Globus pallidus (tissue), 1 donor: ENCODE data around the gene HVCN1.
"Not testable (repeated sequence)": the region's sequence is repeated elsewhere in the genome, so short reads cannot be mapped to it uniquely, and the experiment has no call there.

Experiments used
- DNase-seq: peaks from one replicate; pipeline ENCODE4 v3.0.0-alpha.2; 2015; ENCODE audit warnings: low spot score

HVCN1 gene

DNA sequence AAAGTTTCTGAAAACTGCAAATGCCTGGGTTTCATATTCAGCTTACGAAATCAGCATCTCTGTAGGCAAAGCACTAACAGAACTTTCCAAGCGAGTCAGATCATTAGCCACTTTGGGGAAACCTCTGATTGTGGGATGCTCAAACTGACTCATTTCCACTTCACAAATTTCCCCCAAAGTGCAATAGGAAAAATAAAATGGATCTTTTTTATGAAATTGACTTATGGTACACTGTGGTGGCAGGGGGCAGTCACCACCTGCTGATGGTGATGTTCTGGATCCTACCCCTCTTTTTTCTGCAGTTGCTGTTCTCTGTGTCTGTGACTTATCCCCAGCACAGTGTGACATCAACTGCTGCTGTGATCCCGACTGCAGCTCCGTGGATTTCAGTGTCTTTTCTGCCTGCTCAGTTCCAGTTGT, 69.4 kb downstream of the HVCN1 start:
- DNase-seq: no peak

GRCh38 chr12:110616471-110617115, 72.3 kb downstream of the HVCN1 start:
- DNase-seq: no peak

GRCh38 chr12:110615171-110615570, 73.7 kb downstream of the HVCN1 start:
- DNase-seq: no peak

DNA sequence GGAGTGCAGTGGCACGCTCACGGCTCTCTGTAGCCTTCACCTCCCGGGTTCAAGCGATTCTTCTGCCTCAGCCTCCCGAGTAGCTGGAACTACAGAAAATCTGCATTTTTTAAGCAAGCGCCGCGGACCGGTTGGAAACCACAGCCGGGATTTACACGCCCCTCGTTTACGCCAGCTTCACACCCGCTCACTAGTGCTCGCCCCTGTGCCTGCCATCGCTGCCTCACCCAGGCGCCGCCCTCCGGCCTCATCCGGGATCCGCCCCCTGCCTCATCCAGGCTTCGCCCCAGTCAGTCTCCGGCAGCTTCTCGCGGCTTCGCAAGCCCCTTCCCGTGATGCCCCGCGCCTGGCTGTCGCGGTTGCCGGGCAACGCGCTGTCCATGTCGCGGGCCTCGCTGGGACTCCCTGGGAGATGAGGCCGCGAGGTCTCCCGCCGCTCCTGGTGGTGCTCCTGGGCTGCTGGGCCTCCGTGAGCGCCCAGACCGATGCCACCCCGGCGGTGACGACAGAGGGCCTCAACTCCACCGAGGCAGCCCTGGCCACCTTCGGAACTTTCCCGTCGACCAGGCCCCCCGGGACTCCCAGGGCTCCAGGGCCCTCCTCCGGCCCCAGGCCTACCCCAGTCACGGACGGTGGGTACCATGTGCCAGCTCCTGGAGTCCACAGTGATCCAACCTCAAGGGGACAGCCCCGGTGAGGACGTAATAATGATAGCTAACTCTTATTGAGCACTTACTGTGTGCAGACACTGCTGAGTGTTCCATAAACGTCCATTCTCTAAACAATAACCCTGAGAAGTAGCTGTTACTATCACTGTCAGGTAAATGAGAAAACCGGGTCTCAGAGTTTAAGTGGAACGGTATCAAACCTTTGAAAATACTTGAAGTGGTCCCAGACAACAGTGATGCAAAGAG, 74.9 kb downstream of the HVCN1 start, which contains the start of gene TCTN1:
TCTN1 (plus strand) TSS at position 359 of the 914 bp plus-strand sequence; CDS start at position 413, 54 bp downstream.
- DNase-seq: peak; percentile 94

GRCh38 chr12:110613071-110613770, 75.7 kb downstream of the HVCN1 start:
- DNase-seq: no peak

DNA sequence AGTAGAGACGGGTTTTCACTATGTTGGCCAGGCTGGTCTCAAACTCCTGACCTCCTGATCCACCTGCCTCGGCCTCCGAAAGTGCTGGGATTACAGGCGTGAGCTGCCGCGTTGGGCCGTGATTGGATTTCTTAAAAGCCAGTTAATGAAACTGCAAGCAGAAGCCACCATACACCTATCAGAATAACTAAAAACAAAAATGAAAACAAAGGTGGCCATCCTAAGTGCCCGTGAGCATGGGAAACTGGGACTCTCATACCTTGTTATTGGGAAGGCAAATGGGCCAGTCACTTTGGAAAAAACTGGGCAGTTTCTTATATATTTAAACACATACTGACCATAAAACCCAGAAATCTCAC, 82.7 kb downstream of the HVCN1 start:
- DNase-seq: no peak

- not testable (repeated sequence) for DNase-seq
Observed at GRCh38 chr12:110602085-110602814, 86.7 kb downstream of the HVCN1 start.

DNA sequence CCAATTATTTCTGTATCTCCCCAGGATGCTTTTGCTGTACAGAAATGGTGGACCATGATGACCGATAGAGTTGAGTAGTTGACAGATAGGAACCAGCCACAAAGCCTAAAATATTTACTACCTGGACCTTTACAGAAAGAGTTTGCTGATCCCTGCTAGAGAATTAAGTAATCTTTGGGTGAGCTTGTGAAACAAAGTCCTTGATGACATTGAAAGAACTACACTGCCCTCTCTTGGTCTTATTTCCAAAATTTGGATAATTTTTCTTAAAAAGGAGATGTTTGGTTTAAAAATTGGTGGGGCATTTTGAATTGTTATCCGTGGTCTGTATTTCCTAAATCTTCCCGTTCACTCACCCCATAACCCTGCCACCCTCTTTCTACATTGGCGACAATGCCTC, 88.7 kb downstream of the HVCN1 start:
- peak; percentile 59 for DNase-seq

- no peak for DNase-seq
Observed at GRCh38 chr12:110599334-110599733, 89.6 kb downstream of the HVCN1 start.
